Skeletal muscle tissue (tissue), 4 donors: Measurements from ENCODE around the gene LRRC8B. TPM values are rescaled to one million over a fixed set of nuclear protein-coding genes. Genes with fewer than 3 reads are reported as not detected.

Source experiments
- H3K27ac ChIP-seq: one replicate; pipeline ENCODE4 v1.7.0; 2013; ENCODE audit warnings: mild to moderate bottlenecking, low read depth, low read length, inconsistent platforms
- H3K27me3 ChIP-seq, 3 donors: one replicate each; pipeline ENCODE4 v1.7.0; 2013; ENCODE audit warnings: low read length in 3 of 3; ENCODE audit not compliant: control insufficient read depth in 3 of 3, insufficient read depth in 3 of 3
- H3K36me3 ChIP-seq, 3 donors: one replicate each; pipeline ENCODE4 v1.7.0; 2013; ENCODE audit warnings: low read length in 3 of 3; ENCODE audit not compliant: control insufficient read depth in 3 of 3, insufficient read depth in 3 of 3
- H3K4me1 ChIP-seq, 3 donors: one replicate each; pipeline ENCODE4 v1.7.0; 2013; ENCODE audit warnings: low read length in 3 of 3, mild to moderate bottlenecking in 3 of 3; ENCODE audit not compliant: control insufficient read depth in 3 of 3, insufficient read depth in 3 of 3
- H3K4me3 ChIP-seq, 3 donors: one replicate each; pipeline ENCODE4 v1.7.0; 2013; ENCODE audit warnings: low read length in 3 of 3
- H3K9ac ChIP-seq, 3 donors: one replicate each; pipeline ENCODE4 v1.7.0; 2013; ENCODE audit warnings: low read length in 3 of 3, mild to moderate bottlenecking in 3 of 3, moderate library complexity in 2 of 3, low read depth in 1 of 3
- H3K9me3 ChIP-seq, 3 donors: one replicate each; pipeline ENCODE4 v1.7.0; 2013; ENCODE audit warnings: low read length in 3 of 3; ENCODE audit not compliant: control insufficient read depth in 3 of 3
- total RNA-seq: library from RNA; depleted of rRNA; stranded (reverse); fragments of >200 nt; gene quantifications from one replicate; pipeline ENCODE4 v1.2.3, GENCODE V29; 2014
- donor health status: Osteomylitis.

LRRC8B gene
- total RNA-seq = 3.7 TPM

DNA sequence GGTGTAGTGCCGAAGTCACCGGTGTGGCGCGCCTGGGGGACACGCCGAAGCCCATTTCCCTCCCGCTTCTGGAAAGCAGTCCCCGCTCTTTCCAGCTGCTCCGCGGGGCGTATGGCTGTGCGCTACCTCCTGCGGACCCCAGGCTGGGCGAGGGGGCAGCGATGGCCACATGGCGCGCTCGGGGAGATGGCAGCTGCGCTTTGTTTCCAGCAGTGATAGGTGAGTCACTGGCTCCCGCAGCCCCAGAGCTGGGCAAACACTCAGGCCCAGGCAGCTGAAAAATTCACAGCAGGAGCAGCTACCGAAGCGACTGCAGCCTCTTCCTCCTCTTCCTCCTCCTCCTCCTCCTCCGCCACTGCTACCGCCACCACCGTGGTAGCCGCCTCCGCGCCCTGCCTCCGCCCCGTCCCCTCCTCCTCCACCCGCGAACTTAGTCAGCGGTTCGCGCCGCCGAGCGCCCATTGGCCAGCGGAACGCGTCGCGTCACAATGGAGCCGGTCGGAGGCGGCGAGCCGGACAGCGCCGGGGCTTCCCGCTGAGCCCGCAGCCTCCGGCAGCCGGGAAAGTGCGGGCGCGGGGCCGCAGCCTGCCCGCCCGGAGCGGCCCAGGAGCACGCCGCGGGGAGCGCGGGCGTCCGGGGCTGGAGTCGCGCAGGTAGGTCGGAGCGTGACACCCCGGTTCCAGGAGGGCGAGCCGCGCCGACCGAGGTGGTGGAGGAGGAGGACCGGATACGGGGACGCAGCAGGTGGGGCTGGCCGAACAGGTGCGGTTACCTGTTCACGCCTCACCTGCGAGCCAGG lies at the start of gene LRRC8B:
LRRC8B (plus strand) TSS at position 461 of the 800 bp plus-strand sequence. CDS start 57,822 bp downstream, outside the sequence.
- no peaks in the 10 kb centered on the region for H3K9me3 ChIP-seq
- peaks cover 3 to 5% (median 4%) of the 10 kb centered on the region in 3 donors for H3K36me3 ChIP-seq
- H3K4me1 ChIP-seq = peaks cover 22 to 34% (median 27%) of the 10 kb centered on the region in 3 donors
- H3K9ac ChIP-seq = peak within 1 kb of the TSS; percentile 94 to 97 (median 95)
- H3K27ac ChIP-seq = peak within 1 kb of the TSS; percentile 87
- H3K27me3 ChIP-seq = no peaks in the 10 kb centered on the region
- peak within 1 kb of the TSS; percentile 92 to 99 (median 96) for H3K4me3 ChIP-seq

DNA sequence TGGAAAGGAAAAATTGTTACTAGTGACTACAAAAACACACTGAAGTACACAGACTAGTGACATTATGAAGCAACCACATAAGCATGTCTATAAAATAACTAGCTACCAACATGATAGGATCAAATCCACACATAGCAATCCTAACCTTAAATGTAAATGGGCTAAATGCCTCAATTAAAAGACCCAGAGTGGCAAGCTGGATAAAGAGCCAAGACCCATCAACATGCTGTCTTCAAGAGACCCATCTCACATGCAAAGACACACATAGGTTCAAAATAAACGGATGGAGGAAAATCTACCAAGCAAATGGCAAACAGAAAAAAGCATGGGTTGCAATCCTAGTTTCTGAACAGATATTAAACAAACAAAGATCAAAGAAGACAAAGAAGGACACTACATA lies 49.4 kb upstream of the LRRC8B start:
- Histone ChIP-seq H3K4me1 (no peaks in the 10 kb centered on the region), H3K9me3 (no peaks in the 10 kb centered on the region), H3K9ac (no peak overlapping the region), H3K27me3 (no peaks in the 10 kb centered on the region), H3K4me3 (no peak overlapping the region), H3K36me3 (no peaks in the 10 kb centered on the region), H3K27ac (no peak overlapping the region)

DNA sequence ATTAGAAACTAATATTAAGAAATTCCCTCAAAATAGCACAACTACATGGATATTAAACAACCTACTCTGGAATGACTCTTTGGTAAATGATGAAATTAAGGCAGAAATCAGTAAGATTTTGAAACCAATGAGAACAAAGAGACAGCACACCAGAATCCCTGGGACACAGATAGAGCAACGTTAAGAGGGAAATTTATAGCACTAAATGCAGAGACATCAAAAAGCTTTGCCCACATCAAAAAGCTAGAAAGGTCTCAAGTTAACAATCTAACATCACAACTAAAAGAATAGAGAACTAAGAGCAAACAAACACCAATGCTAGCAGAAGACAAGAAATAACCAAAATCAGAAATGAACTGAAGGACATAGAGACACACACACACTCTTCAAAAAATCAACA lies 48.6 kb upstream of the LRRC8B start:
- H3K4me3 ChIP-seq = no peak overlapping the region
- H3K27ac ChIP-seq = no peak overlapping the region
- no peaks in the 10 kb centered on the region for H3K9me3 ChIP-seq
- H3K9ac ChIP-seq = no peak overlapping the region
- H3K36me3 ChIP-seq = no peaks in the 10 kb centered on the region
- no peaks in the 10 kb centered on the region for H3K27me3 ChIP-seq
- no peaks in the 10 kb centered on the region for H3K4me1 ChIP-seq

DNA sequence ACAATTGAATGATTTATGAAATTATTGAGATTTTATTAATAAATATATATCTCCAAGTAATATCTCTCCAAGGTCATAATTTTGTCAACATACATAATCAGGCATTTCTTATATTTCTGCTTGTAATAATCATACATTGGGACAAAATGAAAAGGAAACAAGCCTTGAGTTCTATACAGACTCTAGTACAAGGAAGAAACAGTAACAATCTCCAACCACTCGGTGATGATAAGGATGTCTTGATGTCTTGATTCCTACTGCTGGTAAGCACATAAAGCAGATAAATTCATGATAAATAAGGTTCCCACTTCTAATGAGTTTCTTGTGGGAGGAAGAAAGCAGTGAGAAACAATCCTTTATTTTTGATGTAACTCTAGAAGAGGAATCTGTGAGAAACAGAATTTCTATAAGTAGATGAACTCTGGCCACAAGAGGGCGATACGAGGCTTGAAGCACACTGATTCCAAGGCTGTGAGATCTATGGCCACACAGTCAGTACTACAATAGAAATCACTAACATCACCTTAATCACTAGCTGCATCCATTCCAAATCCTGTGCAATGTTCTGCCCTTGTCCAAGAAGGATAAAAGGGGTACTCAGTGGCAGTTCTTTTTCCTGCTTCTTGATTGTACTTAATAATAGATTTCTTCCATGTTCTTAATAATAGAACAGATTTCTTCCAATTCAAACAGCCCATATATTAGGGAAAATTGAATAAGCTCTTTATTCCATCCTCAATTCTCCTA lies 41.4 kb upstream of the LRRC8B start:
- Histone ChIP-seq H3K9ac (no peak overlapping the region), H3K9me3 (no peaks in the 10 kb centered on the region), H3K4me1 (no peaks in the 10 kb centered on the region)

DNA sequence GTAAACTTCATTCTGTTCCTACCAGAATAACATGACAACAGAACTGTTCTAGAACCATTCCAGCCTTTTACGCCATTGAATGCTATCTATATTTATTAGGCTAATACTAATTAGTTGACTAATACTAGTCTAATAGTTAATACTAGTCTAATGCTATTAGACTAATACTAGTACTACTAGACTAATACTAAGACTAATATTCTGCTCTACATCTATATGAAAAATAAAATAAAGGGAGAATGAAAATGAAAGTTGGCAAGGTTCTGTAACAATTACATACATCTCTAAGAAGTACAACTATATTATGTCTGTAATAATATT lies 40.9 kb upstream of the LRRC8B start:
- Histone ChIP-seq H3K9me3 (no peaks in the 10 kb centered on the region), H3K27ac (no peak overlapping the region), H3K4me3 (no peak overlapping the region), H3K27me3 (peaks cover 0 to 5% (median 0%) of the 10 kb centered on the region in 3 donors), H3K36me3 (no peaks in the 10 kb centered on the region), H3K4me1 (no peaks in the 10 kb centered on the region), H3K9ac (no peak overlapping the region)

More for the DNA sequence above, 41.4 kb upstream of the LRRC8B start:
- no peaks in the 10 kb centered on the region for H3K36me3 ChIP-seq
- H3K27me3 ChIP-seq = peaks cover 0 to 5% (median 0%) of the 10 kb centered on the region in 3 donors
- H3K4me3 ChIP-seq = no peak overlapping the region
- H3K27ac ChIP-seq = no peak overlapping the region

DNA sequence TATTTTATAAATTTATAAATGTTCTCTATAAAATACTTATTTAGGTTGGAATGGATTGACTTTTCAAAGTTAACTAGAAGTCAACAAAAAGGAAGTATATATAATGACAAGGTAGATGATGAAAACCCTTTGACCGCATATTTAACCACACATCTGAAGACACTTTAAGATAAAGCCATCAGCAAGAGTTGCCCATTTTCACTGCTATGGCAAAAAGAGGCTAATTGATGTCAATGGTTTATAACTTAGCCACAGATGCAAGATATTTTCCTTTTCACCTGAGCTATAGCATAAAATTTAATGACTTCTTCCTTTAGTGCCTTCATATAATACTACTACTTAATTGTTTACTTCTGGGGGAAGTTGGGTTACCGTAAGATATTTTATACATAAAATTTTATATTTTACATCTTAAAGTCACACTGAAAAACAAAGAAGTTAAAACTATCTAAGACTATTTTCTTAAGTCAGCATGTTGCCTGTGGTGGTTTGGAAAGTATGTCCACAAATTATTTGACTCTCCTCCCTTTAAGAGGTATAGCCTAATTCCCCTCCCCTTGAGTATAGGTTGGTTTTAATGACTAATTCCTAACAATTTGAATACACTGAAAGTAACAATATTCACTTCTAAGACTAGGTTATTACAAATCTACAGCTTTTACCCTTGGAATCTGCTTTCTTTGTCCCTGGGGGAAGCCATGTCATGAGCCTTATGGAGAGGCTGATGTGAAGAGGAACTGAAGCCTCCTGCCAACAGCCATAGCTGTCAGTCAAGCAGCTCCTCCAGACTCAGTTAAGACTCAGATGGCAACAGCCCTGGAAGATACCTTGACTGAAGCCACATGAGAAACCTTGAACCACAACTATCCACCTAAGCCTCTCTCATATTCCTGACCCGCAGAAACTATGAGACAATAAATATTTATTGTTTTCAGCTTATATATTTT lies 40.3 kb upstream of the LRRC8B start:
- Histone ChIP-seq H3K9ac (no peak overlapping the region), H3K36me3 (no peaks in the 10 kb centered on the region), H3K27ac (no peak overlapping the region), H3K9me3 (no peaks in the 10 kb centered on the region), H3K4me1 (no peaks in the 10 kb centered on the region), H3K27me3 (peaks cover 0 to 5% (median 0%) of the 10 kb centered on the region in 3 donors), H3K4me3 (no peak overlapping the region)

DNA sequence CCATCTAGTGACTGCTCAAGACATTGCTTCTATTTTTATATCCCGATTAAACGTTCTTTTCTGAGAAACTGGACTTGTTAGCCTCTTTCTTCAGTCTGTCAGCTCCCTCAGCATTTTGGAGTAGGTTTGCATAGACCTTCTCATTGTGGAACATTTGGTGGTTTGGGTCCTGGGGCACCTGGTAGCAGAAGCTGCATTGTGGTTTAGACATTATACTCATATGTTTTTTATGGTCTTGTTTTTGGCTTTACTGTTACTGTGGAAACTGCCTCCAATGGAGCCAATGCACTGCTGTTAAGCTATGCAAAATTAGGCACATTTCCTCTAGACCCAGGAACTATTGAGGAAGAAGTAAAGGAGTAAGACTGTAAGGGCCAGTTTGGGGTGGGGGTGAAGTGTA lies 36.7 kb upstream of the LRRC8B start:
- H3K4me1 ChIP-seq = no peaks in the 10 kb centered on the region
- H3K27ac ChIP-seq = no peak overlapping the region
- H3K9me3 ChIP-seq = no peaks in the 10 kb centered on the region
- no peak overlapping the region for H3K9ac ChIP-seq
- no peak overlapping the region for H3K4me3 ChIP-seq
- H3K27me3 ChIP-seq = peaks cover 0 to 5% (median 0%) of the 10 kb centered on the region in 3 donors
- H3K36me3 ChIP-seq = no peaks in the 10 kb centered on the region

DNA sequence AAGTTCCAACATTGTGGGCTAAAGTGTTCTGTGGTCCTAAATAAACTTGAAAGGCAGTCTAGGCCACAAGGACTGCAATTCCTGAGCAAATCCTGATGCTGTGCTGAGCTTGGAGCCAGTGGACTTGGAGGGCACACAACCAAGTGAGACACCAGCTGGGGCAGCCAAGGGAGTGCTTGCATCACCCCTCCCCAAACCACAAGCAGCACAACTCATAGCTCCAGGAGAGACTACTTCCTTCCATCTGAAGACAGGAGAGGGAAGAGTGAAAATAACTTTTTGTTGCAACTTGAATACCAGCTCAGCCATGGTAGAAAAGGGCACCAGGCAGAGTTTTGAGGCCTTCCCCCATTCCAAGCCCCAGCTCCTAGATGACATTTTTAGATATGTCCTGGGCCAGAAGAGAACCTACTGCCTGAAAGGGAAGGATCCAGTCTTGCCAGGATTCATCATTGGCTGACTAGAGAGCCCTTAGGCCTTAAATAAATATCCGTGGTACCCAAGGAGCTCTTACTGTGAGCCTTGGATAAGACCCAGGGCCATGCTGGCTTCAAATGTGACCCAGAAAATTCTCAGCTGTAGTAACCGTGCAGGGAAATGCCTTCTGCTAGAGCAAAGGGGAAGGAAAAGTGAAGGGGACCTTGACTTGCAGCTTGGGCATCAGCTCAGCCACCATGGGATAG lies 35.4 kb upstream of the LRRC8B start:
- H3K27me3 ChIP-seq = peaks cover 0 to 5% (median 0%) of the 10 kb centered on the region in 3 donors
- no peaks in the 10 kb centered on the region for H3K4me1 ChIP-seq
- no peak overlapping the region for H3K27ac ChIP-seq
- H3K9ac ChIP-seq = no peak overlapping the region
- H3K4me3 ChIP-seq = no peak overlapping the region
- no peaks in the 10 kb centered on the region for H3K36me3 ChIP-seq
- H3K9me3 ChIP-seq = no peaks in the 10 kb centered on the region

DNA sequence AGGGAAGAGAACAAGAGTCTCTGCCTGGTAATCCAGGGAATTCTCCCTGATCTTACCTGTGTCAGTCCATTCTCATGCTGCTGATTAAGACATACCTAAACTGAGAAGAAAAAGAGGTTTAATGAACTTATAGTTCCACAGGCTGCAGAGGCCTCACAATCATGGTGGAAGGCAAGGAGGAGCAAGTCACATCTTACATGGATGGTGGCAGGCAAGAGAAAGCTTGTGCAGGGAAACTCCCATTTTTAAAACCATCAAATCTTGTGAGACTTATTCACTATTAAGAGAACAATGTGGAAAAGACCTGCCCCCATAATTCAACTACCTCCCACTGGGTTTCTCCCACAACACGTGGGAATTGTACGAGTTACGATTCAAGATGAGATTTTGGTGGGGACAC lies 34.2 kb upstream of the LRRC8B start:
- H3K27me3 ChIP-seq = peaks cover 0 to 5% (median 0%) of the 10 kb centered on the region in 3 donors

More for the DNA sequence above, 34.2 kb upstream of the LRRC8B start:
- Histone ChIP-seq H3K9me3 (no peaks in the 10 kb centered on the region), H3K4me3 (no peak overlapping the region), H3K4me1 (no peaks in the 10 kb centered on the region), H3K9ac (no peak overlapping the region), H3K36me3 (no peaks in the 10 kb centered on the region), H3K27ac (no peak overlapping the region)
